CD1c-positive myeloid dendritic cell (primary cell): ENCODE results near the gene PYDC1.
A peak's percentile ranks its signal among the peaks of the same experiment; 100 is the strongest.
"Not testable (repeated sequence)": the region's sequence is repeated elsewhere in the genome, so short reads cannot be mapped to it uniquely, and the experiment has no call there.

Source experiments
- DNase-seq: peaks from one replicate; pipeline ENCODE4 v3.0.0-alpha.2; 2016; ENCODE audit errors: extremely low spot score

Gene PYDC1

GRCh38 chr16:31196324-31197088, 20.4 kb downstream of the PYDC1 start:
- DNase-seq, result peak; percentile 50

- not testable (repeated sequence) for DNase-seq
Observed at GRCh38 chr16:31195861-31196260, 21.1 kb downstream of the PYDC1 start.

GRCh38 chr16:31194898-31195297, 22.0 kb downstream of the PYDC1 start:
- no peak for DNase-seq

- no peak for DNase-seq
Observed at GRCh38 chr16:31193874-31194273, 23.1 kb downstream of the PYDC1 start.

- DNase-seq, result no peak
Observed at GRCh38 chr16:31192856-31193642, 23.9 kb downstream of the PYDC1 start.

- no peak for DNase-seq
Observed at GRCh38 chr16:31191697-31192428, 25.1 kb downstream of the PYDC1 start.

GRCh38 chr16:31190818-31191444, 26.0 kb downstream of the PYDC1 start:
- DNase-seq, result no peak

- DNase-seq, result no peak
Observed at GRCh38 chr16:31190061-31190460, 26.9 kb downstream of the PYDC1 start.

- no peak for DNase-seq
Observed at GRCh38 chr16:31189412-31189778, 27.5 kb downstream of the PYDC1 start.

GRCh38 chr16:31188450-31189411, 28.2 kb downstream of the PYDC1 start:
- no peak for DNase-seq

- no peak for DNase-seq
Observed at GRCh38 chr16:31187808-31188189, 29.1 kb downstream of the PYDC1 start.

- no peak for DNase-seq
Observed at GRCh38 chr16:31186930-31187807, 29.8 kb downstream of the PYDC1 start.

- DNase-seq, result peak; percentile 53
Observed at GRCh38 chr16:31186176-31186575, 30.8 kb downstream of the PYDC1 start.

GRCh38 chr16:31185339-31185738, 31.6 kb downstream of the PYDC1 start:
- no peak for DNase-seq

GRCh38 chr16:31184888-31185287, 32.0 kb downstream of the PYDC1 start:
- no peak for DNase-seq

- DNase-seq, result no peak
Observed at GRCh38 chr16:31183432-31184428, 33.2 kb downstream of the PYDC1 start.

- DNase-seq, result no peak
Observed at GRCh38 chr16:31182391-31182790, 34.5 kb downstream of the PYDC1 start.

- DNase-seq, result peak; percentile 79
Observed at GRCh38 chr16:31181102-31181830, 35.7 kb downstream of the PYDC1 start.
